ENCODE results near the gene RBM46. TPM values are rescaled to one million over a fixed set of nuclear protein-coding genes. Genes with fewer than 3 reads are reported as not detected.
A peak's percentile ranks its signal among the peaks of the same experiment; 100 is the strongest.

RBM46 gene
- total and polyA plus RNA-seq, 10 of the 15 experiments (the other 5 are each of a cell fraction or from before 2014, with no cell fraction given): not detected

DNA sequence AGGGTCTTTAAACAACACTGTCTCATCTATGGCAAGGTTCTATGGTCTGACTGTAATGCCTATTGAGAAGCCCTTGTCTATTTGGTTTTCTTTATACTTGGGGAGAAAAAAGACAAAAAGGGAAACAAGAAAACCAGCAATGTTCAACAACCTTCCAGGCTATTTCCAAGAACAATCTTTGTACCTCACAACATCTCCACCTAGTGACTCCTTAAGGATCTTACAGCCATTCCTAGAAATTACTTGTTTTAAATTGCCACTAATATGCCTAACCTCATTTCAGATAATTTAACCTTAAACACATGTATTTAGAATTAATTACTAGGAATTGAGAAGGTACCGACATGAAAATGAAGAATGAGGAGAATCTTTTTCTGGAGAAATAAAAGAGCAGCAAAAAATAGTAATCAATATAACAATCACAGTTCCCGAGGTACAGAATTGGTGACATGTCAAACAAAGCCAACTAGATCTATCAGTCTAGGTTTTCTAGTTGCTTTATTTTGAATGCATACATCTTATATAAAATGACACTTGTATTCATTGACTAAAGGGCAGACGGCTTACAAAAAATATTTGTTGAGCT is 1.6 kb upstream of the RBM46 start (continued):
- TF ChIP-seq, protein P1, sequence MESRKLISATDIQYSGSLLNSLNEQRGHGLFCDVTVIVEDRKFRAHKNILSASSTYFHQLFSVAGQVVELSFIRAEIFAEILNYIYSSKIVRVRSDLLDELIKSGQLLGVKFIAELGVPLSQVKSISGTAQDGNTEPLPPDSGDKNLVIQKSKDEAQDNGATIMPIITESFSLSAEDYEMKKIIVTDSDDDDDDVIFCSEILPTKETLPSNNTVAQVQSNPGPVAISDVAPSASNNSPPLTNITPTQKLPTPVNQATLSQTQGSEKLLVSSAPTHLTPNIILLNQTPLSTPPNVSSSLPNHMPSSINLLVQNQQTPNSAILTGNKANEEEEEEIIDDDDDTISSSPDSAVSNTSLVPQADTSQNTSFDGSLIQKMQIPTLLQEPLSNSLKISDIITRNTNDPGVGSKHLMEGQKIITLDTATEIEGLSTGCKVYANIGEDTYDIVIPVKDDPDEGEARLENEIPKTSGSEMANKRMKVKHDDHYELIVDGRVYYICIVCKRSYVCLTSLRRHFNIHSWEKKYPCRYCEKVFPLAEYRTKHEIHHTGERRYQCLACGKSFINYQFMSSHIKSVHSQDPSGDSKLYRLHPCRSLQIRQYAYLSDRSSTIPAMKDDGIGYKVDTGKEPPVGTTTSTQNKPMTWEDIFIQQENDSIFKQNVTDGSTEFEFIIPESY (IDR thresholded peaks at IDR 0.05): no peak
- TF ChIP-seq PML (IDR thresholded peaks at IDR 0.05; ENCODE audit: low read length) (no peak), PAX5 (IDR thresholded peaks at IDR 0.05; ENCODE audit: borderline replicate concordance, low read depth, low read length) (no peak), STAT1 (conservative IDR thresholded peaks at IDR 0.05) (no peak), SP1 (IDR thresholded peaks at IDR 0.05; ENCODE audit: low read depth, low read length) (no peak), MTA3 (IDR thresholded peaks at IDR 0.05; ENCODE audit: borderline replicate concordance, low read length) (no peak)
- TF ChIP-seq, protein P2, sequence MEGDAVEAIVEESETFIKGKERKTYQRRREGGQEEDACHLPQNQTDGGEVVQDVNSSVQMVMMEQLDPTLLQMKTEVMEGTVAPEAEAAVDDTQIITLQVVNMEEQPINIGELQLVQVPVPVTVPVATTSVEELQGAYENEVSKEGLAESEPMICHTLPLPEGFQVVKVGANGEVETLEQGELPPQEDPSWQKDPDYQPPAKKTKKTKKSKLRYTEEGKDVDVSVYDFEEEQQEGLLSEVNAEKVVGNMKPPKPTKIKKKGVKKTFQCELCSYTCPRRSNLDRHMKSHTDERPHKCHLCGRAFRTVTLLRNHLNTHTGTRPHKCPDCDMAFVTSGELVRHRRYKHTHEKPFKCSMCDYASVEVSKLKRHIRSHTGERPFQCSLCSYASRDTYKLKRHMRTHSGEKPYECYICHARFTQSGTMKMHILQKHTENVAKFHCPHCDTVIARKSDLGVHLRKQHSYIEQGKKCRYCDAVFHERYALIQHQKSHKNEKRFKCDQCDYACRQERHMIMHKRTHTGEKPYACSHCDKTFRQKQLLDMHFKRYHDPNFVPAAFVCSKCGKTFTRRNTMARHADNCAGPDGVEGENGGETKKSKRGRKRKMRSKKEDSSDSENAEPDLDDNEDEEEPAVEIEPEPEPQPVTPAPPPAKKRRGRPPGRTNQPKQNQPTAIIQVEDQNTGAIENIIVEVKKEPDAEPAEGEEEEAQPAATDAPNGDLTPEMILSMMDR (IDR thresholded peaks at IDR 0.05 in 2 of 3, conservative IDR thresholded peaks at IDR 0.05 in 1 of 3; ENCODE audit: control insufficient read depth in 2 of 3, extremely low read depth in 1 of 3, insufficient read depth in 1 of 3, low read depth in 3 of 3, low read length in 3 of 3): peak in 2 of 3 experiments; percentile 14 to 39; a peak in 4 of 6 replicates
- TF ChIP-seq, protein P3, sequence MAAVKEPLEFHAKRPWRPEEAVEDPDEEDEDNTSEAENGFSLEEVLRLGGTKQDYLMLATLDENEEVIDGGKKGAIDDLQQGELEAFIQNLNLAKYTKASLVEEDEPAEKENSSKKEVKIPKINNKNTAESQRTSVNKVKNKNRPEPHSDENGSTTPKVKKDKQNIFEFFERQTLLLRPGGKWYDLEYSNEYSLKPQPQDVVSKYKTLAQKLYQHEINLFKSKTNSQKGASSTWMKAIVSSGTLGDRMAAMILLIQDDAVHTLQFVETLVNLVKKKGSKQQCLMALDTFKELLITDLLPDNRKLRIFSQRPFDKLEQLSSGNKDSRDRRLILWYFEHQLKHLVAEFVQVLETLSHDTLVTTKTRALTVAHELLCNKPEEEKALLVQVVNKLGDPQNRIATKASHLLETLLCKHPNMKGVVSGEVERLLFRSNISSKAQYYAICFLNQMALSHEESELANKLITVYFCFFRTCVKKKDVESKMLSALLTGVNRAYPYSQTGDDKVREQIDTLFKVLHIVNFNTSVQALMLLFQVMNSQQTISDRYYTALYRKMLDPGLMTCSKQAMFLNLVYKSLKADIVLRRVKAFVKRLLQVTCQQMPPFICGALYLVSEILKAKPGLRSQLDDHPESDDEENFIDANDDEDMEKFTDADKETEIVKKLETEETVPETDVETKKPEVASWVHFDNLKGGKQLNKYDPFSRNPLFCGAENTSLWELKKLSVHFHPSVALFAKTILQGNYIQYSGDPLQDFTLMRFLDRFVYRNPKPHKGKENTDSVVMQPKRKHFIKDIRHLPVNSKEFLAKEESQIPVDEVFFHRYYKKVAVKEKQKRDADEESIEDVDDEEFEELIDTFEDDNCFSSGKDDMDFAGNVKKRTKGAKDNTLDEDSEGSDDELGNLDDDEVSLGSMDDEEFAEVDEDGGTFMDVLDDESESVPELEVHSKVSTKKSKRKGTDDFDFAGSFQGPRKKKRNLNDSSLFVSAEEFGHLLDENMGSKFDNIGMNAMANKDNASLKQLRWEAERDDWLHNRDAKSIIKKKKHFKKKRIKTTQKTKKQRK (IDR thresholded peaks at IDR 0.05; ENCODE audit: low read depth, low read length): no peak
